Upper lobe of left lung (tissue), 6 donors: ENCODE results near the gene PNMA8A. TPM values are rescaled to one million over a fixed set of nuclear protein-coding genes. Genes with fewer than 3 reads are reported as not detected.

ENCODE experiments used
- ATAC-seq, 2 donors: fragments of 200-7000 bp; cut with Tn5 transposase; one replicate each; pipeline ENCODE4 v1.9.1; 2022; ENCODE audit warnings: mild to moderate bottlenecking in 2 of 2, moderate library complexity in 2 of 2; ENCODE audit not compliant: low FRiP score in 2 of 2
- DNase-seq, 2 donors: peaks; one replicate each; pipeline ENCODE4 v3.0.0-alpha.2; 2019 to 2020
- H3K27ac ChIP-seq, 4 donors: fragments of 200-600 bp; sonication (generic); one replicate each; pipeline ENCODE4 v1.5.1; 2016 to 2019
- H3K27me3 ChIP-seq, 4 donors: fragments of 200-600 bp; sonication (generic); one replicate each; pipeline ENCODE4 v1.5.1; 2017 to 2019
- H3K36me3 ChIP-seq, 4 donors: fragments of 200-600 bp; sonication (generic); one replicate each; pipeline ENCODE4 v1.5.1; 2016 to 2019
- H3K4me1 ChIP-seq, 4 donors: fragments of 200-600 bp; sonication (generic); one replicate each; pipeline ENCODE4 v1.5.1; 2018 to 2019
- H3K4me3 ChIP-seq, 4 donors: fragments of 200-600 bp; sonication (generic); one replicate each; pipeline ENCODE4 v1.5.1; 2017 to 2019; ENCODE audit warnings: mild to moderate bottlenecking in 2 of 4, moderate library complexity in 1 of 4
- H3K9me3 ChIP-seq, 4 donors: fragments of 200-600 bp; sonication (generic); one replicate each; pipeline ENCODE4 v1.5.1; 2018 to 2019
- EP300 ChIP-seq, 4 donors: sonication (generic); formaldehyde crosslinking; IDR thresholded peaks; one replicate each; pipeline ENCODE4 v1.5.1; 2017; ENCODE audit warnings: antibody characterized with exemption in 4 of 4, control low read depth in 2 of 4
- POLR2A ChIP-seq, 4 donors: fragments of 450-650 bp; IDR thresholded peaks; one replicate each; pipeline ENCODE4 v1.5.1; 2016 to 2017; ENCODE audit warnings: antibody characterized with exemption in 4 of 4, mild to moderate bottlenecking in 2 of 4
- POLR2AphosphoS5 ChIP-seq, 2 donors: sonication (generic); formaldehyde crosslinking; IDR thresholded peaks; one replicate each; pipeline ENCODE4 v1.5.1; 2017; ENCODE audit warnings: antibody characterized with exemption in 2 of 2
- WGBS, 2 donors: methylation state at CpG; one replicate each; pipeline ENCODE4 v1.1.5; 2017 to 2018; 5-methylcytosine and 5-hydroxymethylcytosine counted together
- total RNA-seq, 6 donors: library from RNA; depleted of rRNA in 4 of 6; stranded (reverse); fragments of >200 nt in 4 of 6; gene quantifications; one replicate each; pipeline versions ENCODE4 v1.1.0 to v1.2.1, GENCODE V29; 2016 to 2021
- TF ChIP-seq, protein P1 (sequence below), 6 experiments: fragments of 450-650 bp in 4 of 6; fragments of 200-600 bp in 2 of 6; sonication (generic) in 2 of 6; IDR thresholded peaks; one replicate each; pipeline ENCODE4 v1.5.1; 2016 to 2019; ENCODE audit warnings: antibody characterized with exemption in 6 of 6
- donor health status: DM: no; HTN: no; CAD: no; lungs with moderate emphysema.
- donor health status: DM: no; HTN: yes; CAD: no; lungs with severe emphysema.

Gene PNMA8A
- total RNA-seq, 6 donors from 2014 or later, result 0.61 to 4.8 (median 2.2) TPM

DNA sequence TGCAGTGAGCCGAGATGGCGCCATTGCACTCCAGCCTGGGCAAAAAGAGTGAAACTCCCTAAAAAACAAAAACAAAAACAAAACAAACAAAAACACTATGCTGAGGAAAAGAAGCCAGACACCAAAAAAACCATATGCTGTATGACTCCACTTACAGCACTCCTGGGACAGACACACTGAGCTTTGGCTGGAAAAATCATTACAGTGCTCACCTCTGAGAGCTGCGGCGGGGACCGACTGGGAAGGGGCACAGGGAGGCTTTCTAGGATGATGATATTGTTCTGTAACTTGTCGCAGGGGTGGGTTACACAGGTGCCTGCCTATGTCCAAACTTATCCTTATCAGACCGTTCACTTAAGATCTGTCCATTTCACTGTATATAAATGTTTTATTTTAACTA is 7.8 kb downstream of the PNMA8A start:
- WGBS, 2 donors, result 78 to 91% methylated on average over 7 of the region's 7 CpGs
- no peaks in the 10 kb centered on the region for H3K27me3 ChIP-seq
- no peak for DNase-seq
- H3K9me3 ChIP-seq, result no peaks in the 10 kb centered on the region
- no peak overlapping the region for H3K4me3 ChIP-seq
- H3K36me3 ChIP-seq, result no peaks in the 10 kb centered on the region
- TF ChIP-seq POLR2AphosphoS5 (IDR thresholded peaks at IDR 0.05), result no peak
- H3K4me1 ChIP-seq, result no peaks in the 10 kb centered on the region
- H3K27ac ChIP-seq, result no peak overlapping the region
- ATAC-seq, result no peak

DNA sequence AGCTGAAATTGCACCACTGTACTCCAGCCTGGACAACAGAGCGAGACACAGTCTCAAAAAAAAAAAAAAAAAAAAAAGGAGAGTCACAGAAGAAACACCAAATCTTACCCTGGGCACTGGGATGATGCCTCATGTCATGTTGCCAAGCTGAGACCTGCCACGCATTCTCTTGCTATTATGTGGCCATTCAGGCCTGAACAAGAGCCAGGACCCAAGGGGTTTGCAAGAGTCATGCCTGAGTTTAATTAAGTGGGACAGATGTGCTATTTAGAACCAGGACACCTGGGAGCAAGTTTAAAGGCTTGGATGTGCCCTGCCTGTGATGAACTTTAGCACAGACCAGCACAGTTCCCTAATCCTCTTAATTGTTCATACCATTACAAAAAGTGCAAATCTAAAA is 9.8 kb downstream of the PNMA8A start:
- ATAC-seq (no peak), DNase-seq (no peak)
- H3K27me3 ChIP-seq, result no peaks in the 10 kb centered on the region
- H3K36me3 ChIP-seq, result no peaks in the 10 kb centered on the region
- TF ChIP-seq, protein P1, sequence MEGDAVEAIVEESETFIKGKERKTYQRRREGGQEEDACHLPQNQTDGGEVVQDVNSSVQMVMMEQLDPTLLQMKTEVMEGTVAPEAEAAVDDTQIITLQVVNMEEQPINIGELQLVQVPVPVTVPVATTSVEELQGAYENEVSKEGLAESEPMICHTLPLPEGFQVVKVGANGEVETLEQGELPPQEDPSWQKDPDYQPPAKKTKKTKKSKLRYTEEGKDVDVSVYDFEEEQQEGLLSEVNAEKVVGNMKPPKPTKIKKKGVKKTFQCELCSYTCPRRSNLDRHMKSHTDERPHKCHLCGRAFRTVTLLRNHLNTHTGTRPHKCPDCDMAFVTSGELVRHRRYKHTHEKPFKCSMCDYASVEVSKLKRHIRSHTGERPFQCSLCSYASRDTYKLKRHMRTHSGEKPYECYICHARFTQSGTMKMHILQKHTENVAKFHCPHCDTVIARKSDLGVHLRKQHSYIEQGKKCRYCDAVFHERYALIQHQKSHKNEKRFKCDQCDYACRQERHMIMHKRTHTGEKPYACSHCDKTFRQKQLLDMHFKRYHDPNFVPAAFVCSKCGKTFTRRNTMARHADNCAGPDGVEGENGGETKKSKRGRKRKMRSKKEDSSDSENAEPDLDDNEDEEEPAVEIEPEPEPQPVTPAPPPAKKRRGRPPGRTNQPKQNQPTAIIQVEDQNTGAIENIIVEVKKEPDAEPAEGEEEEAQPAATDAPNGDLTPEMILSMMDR (IDR thresholded peaks at IDR 0.05), result no peak
- no peaks in the 10 kb centered on the region for H3K4me1 ChIP-seq
- WGBS, 2 donors, result 90 to 95% methylated on average over 2 of the region's 2 CpGs
- H3K4me3 ChIP-seq, result no peak overlapping the region
- H3K27ac ChIP-seq, result no peak overlapping the region
- no peaks in the 10 kb centered on the region for H3K9me3 ChIP-seq

DNA sequence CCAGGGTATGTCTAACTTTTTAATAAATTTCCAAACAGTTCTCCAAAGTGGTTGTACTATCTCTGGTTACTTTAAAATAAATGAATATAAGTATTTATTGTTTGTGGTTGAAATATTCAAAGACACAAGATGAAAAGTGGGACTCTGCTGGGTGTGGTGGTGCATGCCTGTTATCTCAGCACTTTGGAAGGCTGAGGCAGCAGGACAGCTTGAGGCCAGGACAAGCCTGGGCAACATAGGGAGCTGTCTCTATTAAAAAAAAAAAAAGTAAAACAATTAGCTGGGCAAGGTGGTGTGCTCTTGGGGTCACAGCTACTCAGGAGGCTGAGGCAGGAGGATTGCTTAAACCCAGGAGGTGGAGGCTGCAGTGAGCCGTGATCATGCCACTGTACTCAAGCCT is 10.4 kb downstream of the PNMA8A start:
- Histone ChIP-seq H3K9me3 (no peaks in the 10 kb centered on the region), H3K4me3 (no peak overlapping the region), H3K27ac (no peak overlapping the region), H3K27me3 (no peaks in the 10 kb centered on the region), H3K4me1 (no peaks in the 10 kb centered on the region), H3K36me3 (no peaks in the 10 kb centered on the region)
- DNase-seq (no peak), ATAC-seq (no peak)
- TF ChIP-seq POLR2A (IDR thresholded peaks at IDR 0.05) (no peak), POLR2AphosphoS5 (IDR thresholded peaks at IDR 0.05) (no peak), EP300 (IDR thresholded peaks at IDR 0.05) (no peak)
- TF ChIP-seq, protein P1 (IDR thresholded peaks at IDR 0.05), result no peak
- 84 to 85% methylated on average over 1 of the region's 1 CpG for WGBS, 2 donors

DNA sequence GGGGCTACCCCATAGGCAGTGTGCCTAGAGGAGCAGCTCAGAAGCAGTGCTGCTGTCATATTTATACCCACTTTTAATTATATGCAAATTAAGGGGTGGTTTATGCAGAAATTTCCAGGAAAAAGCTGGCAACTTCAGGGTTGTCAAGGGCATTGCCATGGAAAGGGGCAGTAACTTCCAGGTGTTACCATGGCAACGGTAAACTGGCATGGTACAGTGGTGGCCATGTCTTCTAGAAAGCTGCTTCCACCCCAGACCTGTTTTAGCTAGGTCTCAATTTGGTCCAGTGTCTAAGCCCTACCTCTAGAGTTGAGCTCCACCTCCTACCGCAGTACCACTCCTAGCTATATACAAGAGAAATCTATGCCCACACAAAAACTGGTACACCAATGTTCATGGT is 11.3 kb downstream of the PNMA8A start:
- ATAC-seq (no peak), DNase-seq (no peak)
- no peaks in the 10 kb centered on the region for H3K4me1 ChIP-seq
- no peaks in the 10 kb centered on the region for H3K36me3 ChIP-seq
- no peak overlapping the region for H3K27ac ChIP-seq
- H3K27me3 ChIP-seq, result no peaks in the 10 kb centered on the region
- TF ChIP-seq, protein P1 (IDR thresholded peaks at IDR 0.05), result no peak
- TF ChIP-seq POLR2AphosphoS5 (IDR thresholded peaks at IDR 0.05) (no peak), EP300 (IDR thresholded peaks at IDR 0.05) (no peak), POLR2A (IDR thresholded peaks at IDR 0.05) (no peak)
- no peak overlapping the region for H3K4me3 ChIP-seq
- H3K9me3 ChIP-seq, result no peaks in the 10 kb centered on the region
- WGBS, 2 donors, result 70 to 94% methylated on average over 2 of the region's 2 CpGs

DNA sequence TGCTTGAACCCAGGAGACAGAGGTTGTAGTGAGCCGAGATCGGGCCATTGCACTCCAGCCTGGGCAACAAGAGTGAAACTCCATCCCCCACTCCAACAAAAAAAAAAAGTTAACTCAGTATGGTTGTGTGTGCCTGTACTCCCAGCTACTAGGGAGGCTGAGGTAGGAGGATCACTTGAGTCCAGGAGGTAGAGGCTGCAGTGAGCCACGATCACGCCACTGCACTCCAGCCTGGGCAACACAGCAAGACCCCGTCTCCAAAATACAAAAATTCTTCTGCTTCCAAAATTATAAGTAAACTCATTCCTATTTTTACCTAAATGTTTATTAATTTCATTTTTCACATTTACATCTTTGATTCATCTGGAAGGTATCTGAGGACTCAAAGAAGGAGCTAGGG is 14.4 kb downstream of the PNMA8A start:
- Histone ChIP-seq H3K9me3 (no peaks in the 10 kb centered on the region), H3K27ac (no peak overlapping the region), H3K36me3 (no peaks in the 10 kb centered on the region), H3K4me3 (no peak overlapping the region), H3K27me3 (no peaks in the 10 kb centered on the region), H3K4me1 (no peaks in the 10 kb centered on the region)
- ATAC-seq, result no peak
- DNase-seq, result no peak
- TF ChIP-seq, protein P1 (IDR thresholded peaks at IDR 0.05), result no peak
- no peak for TF ChIP-seq POLR2AphosphoS5 (IDR thresholded peaks at IDR 0.05)
- TF ChIP-seq POLR2A (IDR thresholded peaks at IDR 0.05), result no peak
- no peak for TF ChIP-seq EP300 (IDR thresholded peaks at IDR 0.05)
- 88 to 90% methylated on average over 5 of the region's 5 CpGs for WGBS, 2 donors
